Measurements from ENCODE around the gene PKP1.

DNA sequence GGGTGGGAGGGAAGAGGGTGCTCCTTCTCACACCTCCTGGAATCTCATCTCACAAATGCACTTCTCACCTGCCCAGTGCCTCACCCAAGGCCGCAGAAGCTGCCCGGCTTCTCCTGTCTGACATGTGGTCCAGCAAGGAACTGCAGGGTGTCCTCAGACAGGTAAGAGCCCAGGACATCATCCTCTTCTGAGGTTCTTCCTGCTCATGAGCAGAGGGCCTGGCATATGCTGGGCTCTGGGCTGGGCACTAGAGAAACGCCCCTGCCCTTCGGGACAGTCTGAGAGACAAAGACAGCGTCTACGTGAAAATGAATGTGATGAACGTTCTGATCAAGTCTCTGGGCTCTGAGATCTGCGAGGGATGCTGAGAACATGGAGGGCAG lies 42.4 kb downstream of the PKP1 start:
- TF ChIP-seq, protein P1, sequence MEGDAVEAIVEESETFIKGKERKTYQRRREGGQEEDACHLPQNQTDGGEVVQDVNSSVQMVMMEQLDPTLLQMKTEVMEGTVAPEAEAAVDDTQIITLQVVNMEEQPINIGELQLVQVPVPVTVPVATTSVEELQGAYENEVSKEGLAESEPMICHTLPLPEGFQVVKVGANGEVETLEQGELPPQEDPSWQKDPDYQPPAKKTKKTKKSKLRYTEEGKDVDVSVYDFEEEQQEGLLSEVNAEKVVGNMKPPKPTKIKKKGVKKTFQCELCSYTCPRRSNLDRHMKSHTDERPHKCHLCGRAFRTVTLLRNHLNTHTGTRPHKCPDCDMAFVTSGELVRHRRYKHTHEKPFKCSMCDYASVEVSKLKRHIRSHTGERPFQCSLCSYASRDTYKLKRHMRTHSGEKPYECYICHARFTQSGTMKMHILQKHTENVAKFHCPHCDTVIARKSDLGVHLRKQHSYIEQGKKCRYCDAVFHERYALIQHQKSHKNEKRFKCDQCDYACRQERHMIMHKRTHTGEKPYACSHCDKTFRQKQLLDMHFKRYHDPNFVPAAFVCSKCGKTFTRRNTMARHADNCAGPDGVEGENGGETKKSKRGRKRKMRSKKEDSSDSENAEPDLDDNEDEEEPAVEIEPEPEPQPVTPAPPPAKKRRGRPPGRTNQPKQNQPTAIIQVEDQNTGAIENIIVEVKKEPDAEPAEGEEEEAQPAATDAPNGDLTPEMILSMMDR (IDR thresholded peaks at IDR 0.05) = no peak
- TF ChIP-seq POLR2A (IDR thresholded peaks at IDR 0.05) = no peak
